RPMI8226 (cell line): Measurements from ENCODE around the gene GNA15.
"Not testable (repeated sequence)": the region's sequence is repeated elsewhere in the genome, so short reads cannot be mapped to it uniquely, and the experiment has no call there.

ENCODE experiments used
- DNase-seq: peaks from one replicate; pipeline ENCODE4 v3.0.0-alpha.2; 2015

The GNA15 gene

DNA sequence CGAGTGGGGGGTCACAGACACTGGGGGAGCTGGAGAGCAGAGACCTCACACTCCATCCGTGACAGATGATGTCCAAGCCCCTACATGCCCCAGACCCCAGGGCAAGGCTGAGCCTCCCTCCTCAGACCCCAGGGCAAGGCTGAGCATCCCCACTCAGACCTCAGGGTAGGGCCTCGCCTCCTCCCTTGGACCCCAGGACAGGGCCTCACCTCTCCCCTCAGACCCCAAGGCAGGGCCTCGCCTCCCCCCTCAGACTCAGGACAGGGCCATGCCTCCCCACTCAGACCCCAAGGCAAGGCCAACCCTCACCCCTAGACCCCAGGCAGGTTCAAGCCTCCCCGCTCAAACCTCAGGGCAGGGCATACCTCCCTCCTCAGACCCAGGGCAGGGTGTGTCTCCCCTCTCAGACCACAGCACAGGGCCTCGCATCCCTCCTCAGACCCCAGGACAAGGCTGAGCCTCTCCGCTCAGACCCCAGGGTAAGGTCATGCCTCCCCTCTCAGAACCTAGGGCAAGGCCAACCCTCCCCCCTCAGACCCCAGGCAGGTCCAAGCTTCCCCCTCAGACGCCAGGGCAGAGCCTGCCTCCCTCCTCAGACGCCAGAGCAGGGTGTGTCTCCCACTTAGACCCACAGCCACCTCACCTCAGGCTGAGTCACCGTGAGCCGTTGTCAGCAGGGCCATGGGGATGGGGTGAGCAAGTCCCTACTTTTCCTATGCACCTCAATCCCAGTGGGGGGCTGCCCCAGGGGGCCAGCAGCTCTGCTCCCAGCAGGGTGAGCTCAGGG, 41.1 kb downstream of the GNA15 start:
- peak; percentile 46 for DNase-seq

DNA sequence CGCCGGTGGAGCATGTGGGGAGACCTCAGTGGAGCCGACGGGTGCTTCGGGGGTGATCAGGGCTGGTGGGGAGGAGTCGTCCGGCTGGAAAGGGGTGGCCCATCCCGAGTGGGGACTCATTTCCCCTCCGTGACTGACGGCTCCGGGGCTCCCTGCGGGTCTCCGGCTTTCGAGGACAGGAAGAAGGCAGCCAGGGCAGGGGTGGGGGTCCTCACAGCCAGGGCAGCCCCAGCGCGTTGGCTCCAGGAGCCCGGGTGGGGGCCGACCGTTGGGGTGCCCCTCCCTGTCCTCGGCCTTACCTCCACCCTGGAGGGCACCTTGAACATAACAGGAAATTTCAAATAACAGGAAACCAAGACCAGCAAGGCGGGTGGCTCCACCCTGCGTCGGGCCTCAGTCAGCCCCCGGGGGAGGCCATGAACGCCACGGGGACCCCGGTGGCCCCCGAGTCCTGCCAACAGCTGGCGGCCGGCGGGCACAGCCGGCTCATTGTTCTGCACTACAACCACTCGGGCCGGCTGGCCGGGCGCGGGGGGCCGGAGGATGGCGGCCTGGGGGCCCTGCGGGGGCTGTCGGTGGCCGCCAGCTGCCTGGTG, 42.6 kb downstream of the GNA15 start, which contains the start of gene S1PR4:
Gene S1PR4, plus strand, starts transcription at position 393 of the 596 bp plus-strand sequence. Its CDS starts 24 bp downstream, at position 417.
- no peak for DNase-seq

DNA sequence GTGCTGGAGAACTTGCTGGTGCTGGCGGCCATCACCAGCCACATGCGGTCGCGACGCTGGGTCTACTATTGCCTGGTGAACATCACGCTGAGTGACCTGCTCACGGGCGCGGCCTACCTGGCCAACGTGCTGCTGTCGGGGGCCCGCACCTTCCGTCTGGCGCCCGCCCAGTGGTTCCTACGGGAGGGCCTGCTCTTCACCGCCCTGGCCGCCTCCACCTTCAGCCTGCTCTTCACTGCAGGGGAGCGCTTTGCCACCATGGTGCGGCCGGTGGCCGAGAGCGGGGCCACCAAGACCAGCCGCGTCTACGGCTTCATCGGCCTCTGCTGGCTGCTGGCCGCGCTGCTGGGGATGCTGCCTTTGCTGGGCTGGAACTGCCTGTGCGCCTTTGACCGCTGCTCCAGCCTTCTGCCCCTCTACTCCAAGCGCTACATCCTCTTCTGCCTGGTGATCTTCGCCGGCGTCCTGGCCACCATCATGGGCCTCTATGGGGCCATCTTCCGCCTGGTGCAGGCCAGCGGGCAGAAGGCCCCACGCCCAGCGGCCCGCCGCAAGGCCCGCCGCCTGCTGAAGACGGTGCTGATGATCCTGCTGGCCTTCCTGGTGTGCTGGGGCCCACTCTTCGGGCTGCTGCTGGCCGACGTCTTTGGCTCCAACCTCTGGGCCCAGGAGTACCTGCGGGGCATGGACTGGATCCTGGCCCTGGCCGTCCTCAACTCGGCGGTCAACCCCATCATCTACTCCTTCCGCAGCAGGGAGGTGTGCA, 43.3 kb downstream of the GNA15 start:
- DNase-seq = no peak

DNA sequence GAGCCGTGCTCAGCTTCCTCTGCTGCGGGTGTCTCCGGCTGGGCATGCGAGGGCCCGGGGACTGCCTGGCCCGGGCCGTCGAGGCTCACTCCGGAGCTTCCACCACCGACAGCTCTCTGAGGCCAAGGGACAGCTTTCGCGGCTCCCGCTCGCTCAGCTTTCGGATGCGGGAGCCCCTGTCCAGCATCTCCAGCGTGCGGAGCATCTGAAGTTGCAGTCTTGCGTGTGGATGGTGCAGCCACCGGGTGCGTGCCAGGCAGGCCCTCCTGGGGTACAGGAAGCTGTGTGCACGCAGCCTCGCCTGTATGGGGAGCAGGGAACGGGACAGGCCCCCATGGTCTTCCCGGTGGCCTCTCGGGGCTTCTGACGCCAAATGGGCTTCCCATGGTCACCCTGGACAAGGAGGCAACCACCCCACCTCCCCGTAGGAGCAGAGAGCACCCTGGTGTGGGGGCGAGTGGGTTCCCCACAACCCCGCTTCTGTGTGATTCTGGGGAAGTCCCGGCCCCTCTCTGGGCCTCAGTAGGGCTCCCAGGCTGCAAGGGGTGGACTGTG, 44.0 kb downstream of the GNA15 start:
- DNase-seq = no peak

DNA sequence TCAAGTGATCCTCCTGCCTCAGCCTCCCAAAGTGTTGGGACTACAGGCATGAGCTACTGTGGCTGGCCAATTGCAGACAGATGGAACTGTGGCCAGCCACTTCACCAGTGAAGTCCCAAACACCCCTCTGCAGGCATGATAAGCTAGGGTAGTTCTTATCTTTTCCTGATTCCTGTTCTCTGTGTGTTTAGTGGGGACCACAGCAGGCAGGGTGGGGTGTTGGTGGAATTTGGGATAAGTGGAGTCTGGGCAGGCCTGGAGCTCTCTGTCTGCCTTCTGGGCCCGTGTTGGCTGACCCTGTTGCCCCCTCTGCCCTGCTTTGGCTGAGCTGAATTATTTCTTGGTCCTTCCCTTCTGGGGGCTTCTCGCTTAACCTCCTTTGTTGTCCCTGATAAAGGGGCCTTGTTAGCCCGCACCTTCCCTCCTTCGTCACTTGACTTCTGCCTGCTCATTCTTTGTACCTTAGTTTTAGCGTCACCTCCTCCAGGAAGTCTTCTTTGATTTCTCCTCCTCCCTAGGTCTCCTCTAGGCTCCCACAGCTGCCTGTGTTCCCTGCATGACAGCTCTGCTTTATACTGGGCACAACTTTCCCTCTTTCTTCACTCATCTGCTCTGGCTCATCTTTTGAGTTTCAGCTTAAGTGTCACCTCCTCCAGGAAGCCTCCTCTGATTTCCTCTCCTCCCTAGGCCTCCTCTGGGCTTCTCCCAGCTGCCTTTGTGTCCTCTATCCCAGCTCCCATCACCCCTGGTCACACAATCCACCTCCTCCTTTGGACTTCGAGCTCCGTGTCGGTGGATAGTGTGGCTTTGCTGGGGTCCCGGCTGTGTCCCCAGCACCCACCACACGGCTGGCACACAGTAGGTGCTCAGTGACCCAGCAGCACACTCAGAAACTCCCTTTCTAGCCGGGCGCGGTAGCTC, 48.1 kb downstream of the GNA15 start:
- no peak for DNase-seq

DNA sequence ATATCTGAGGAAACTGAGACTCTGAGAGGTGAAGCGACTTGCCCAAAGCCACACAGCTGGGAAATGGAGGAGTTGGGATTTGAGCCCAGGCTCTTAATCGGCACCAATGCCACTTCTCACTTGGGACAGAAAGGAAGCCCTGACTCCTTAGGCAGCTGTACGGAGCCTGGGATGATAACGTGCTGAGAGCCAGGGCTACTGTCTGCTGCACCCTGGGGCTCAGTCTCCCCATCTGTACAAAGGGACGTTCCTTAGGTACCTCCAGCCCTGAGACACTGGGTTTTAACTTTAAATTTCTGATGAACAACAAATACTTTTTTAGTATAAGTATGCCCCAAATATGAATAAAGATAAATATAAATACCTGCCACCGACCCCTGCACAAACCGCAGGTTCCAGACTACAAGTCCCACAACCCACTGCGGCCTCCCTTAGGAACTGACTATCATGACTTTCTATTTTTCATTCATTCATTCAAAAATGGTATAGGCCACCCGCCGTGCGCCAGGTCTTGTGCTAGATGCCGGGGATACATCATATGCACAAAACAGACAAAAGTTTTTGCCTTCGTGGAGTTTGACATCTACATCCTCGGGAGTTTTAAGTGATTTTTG, 49.1 kb downstream of the GNA15 start:
- peak; percentile 74 for DNase-seq

DNA sequence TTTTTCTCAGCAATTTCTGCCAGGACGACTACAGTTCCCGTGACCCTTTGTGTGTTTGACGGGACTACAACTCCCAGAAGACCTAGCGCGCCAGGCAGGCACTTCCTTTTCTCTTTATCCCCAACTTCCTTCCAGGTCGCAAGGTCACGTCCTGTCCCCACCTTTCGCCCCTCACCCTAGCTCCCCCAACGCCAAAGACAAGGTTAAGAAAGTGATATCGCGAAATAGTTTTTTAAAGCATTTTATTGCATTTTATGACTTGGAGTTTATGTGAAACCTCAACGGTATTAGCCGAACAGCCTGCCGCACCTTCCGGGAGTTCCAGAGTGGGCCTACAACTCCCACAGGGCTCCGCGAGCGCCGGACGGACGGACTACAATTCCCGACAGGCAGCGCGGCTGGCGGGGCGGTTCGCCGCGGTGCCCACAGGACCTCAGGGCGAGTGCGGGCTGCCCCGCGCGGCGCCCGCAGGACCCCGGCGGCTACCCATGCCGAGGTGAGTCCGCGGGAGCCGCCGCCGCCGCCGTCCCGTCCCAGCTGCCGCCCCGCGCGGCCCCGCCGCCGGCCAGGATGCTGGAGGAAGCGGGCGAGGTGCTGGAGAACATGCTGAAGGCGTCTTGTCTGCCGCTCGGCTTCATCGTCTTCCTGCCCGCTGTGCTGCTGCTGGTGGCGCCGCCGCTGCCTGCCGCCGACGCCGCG, 49.8 kb downstream of the GNA15 start, which contains the start of gene NCLN:
Gene NCLN, plus strand, starts transcription at position 470 of the 699 bp plus-strand sequence. Its CDS starts 101 bp downstream, at position 571.
- DNase-seq = peak; percentile 95

DNA sequence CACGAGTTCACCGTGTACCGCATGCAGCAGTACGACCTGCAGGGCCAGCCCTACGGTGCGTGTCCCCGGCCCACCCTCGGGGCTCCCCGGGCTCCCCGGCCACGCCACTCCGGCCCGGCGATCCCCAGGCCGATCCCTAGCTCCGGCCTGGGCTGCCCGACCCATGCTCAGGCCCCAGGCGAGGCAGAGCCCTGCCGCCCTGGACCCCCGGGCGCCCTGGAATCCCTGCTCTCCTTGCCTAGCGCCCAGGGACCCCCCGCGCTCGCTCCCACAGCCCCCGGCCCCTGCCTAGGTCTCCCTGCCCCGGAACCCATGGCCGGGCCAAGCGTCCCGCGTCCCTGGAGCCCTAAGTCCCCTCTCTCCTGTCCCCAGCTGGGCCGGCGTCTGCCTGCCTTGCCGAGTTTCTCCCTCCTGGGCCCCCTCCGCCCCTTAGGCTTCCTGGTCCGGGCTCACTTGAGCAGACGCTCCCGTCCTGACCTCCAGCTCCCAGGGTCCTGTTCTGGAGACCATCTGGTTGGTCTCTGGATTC, 50.4 kb downstream of the GNA15 start:
- no peak for DNase-seq

DNA sequence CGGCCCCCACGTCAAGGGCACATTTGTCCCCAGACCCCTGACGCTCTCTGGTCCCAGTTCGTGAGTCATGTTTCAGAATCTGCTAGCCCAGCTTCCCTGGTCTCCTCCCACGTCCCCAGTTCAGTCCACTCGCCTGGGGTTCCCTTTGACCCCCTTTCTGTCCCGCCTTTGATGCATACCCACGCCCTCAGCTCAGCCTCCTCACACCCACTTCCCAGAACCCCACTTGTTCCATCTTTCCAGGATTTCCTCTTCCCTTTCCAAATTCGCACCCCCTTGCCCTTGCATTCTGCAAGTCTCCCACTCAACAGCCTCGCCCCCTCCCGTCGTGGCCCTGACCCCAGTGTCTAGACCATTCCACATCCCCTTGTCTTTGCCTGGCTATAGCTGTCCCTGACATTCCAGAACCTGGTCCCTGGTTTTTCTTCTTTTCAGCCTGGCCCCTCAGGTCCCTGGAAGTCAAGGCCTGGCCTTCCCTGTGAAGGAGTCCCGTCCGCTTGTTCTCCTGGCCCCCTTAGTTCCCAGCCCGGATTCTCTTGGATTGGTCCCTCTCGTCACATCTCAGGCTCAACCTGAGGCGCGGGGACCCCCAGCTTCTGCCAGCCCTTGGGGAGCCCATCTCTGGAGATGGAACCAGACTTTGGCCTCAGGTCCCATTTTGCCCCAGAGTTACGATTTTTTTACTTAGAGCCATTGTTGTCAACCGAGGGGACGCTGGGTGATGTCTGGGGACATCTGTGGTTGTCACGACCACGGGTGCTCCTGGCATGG, 51.2 kb downstream of the GNA15 start:
- no peak for DNase-seq

DNA sequence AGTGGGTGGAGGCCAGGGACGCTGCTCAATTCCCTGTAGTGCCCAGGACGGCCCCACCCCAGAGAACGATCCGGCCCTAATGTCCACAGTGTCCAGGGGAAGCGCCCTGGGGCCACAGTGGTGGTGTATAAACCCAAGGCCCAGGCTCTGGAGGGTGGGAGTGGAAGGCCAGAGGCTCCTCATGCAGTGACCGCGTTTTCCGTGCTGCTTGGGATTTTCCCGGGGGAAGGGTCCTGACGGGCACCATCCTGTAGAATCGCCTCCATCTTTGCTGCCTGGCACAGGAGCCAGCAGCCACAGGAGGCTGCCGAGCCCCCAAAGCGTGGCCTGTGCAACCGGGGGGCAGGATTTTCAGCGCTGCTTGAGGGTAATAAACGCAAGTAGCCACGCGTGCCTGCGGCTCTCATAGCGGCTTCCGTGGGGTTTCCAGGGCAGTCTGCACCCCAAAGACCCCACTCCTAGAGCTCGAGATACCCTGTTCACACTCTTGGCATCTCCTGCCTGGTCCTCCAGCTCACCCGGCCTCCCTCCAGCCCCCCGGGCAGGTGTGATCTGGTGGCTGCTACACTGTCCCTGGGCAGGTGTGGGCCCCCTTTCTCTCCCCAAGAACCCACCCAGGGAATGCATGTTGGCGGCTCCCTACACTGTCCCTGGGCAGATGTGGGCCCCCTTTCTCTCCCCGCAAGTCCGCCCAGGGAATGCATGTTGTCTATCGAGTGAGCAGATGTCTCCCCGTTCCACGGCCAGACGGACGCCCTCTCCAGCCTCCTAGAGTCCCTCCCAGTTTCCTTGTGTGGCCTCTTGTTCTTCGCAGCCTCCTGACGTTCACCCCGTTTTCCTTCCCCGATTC, 52.1 kb downstream of the GNA15 start:
- no peak for DNase-seq

DNA sequence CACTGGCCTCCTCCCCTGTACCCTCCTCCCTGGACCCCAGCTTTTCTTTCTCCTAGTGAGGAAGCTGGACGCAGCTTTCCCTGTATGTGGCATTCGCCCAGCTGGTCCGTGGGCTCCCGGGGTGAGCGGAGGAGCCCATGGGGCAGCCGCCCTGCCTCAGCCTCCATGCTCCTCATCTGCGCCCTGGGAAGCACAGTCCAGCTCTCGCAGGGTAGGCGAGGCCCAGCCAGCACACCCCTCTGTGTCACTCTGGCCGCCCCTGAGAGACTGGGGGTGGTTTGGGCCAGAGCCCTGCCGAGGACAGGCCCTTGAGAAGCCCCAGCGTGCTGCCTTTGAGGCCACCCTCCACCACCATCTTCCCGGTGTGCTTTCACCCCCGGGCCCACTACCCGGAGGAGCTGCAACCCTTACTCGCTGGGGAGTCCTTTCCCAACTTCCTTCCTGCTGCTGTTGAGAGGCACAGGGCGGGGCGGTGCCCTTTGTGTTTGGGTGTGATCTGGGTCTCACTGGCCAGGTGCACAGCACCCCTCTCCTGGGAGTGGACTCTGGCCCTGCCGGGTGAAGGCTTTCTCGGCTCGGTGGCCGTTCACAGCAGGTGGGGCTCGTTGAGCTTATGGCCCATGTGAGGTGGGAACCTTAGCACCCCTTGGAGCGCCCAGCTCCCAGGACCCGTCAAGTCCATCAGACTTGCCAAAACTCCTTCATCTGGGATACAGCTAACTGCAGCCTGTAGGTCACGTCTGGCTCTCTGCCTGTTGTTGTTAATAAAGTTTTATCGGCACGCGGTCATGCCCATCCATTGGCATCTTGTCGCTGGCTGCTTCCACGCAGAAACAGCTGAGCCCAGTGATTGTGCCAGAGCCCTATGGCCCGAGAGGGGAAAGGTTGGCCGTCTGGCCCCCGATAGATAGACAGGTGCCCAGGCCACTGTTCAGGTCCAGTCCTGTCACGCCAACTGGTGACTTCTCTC, 53.1 kb downstream of the GNA15 start:
- DNase-seq = no peak

DNA sequence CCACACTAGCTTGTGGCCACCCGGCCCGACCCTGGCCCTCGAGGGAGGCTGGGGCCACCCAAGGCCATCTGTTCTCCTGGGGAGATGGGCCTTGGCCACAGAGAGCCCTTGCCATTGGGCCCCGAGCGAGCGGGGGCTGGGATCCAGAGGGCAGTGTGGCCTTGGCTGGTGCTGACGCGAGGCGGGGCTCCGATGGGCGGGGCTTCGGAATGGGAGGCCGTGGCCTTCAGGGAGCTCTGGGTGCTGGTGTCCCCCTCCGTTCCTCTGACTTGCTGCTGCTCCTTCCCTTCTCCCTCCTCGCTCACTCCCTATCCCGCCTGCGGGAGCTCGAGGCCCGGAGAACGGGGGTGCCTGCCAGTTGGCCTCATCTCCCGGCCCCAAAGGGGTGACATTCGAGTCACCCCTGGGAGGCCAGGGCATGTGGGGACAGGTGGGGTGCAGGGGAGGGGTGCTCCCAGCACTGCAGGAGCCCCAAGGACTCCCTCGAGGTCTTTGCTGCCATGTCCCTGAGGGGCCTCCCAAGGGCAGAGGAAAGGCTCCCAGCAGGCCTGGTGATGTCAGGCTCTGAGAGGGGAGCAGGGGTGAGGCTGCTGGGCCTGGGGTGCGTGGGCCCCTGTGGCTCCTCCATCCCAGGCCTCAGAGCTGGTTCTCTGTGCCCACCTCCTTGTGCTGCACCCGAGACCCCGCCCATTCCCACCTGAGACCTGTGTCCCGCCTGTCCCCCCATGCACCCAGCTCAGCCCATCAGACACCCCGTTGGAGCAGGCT, 54.1 kb downstream of the GNA15 start:
- no peak for DNase-seq

DNA sequence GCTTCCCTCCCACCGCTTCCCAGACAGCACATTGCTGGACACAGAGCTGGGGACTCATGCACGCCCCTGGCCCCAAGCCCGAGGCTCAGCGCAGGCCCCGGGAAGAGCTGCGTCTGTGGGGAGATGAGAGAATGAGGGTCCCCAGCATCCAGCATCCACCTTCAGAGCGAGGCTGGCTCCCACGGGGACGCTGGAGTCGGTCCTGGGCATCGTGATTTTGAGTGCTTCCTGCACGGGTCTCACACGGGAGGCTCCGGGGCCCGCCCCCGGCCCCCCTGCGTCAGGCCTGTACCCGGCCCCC, 54.6 kb downstream of the GNA15 start:
- DNase-seq = no peak

DNA sequence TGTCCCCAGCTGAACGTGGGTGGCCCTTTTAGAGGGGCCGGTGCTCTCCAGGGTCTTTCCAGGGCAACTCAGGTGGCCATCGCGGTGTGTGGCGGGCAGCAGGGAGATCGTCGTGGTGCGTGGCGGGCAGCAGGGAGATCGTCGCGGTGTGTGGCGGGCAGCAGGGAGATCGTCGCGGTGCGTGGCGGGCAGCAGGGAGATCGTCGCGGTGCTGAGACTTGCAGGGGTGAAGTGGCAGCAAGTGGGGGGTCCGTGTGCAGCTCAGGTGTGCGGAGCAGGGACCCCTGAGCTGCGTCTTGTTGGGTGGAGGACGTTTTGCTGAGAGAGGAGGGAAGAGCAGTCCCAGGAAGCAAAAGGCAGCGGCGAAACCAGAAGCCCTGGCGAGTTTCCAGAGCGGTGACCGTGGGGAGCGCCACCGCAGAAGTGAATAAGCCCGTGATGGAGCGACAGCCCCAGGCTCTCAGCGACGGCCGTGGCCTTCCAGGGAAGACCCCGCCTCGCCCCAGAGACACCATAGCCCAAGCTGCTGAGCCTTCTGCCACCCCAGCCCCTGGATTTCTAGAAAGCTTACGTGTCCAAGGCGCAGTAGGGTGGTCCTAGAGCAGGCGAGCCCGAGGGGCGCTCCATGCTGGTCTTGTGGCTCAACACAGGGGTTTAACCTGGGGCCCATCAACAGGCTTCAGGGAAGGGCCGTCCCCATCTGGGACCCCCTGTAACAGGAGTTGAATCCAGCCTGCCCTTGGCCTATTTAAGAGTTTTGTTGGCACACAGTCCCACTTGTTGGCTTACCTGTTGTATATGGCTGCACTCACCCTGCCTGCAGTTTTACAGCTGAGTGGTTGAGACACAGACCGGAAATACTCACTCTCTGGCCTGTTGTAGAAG, 55.3 kb downstream of the GNA15 start:
- no peak for DNase-seq

DNA sequence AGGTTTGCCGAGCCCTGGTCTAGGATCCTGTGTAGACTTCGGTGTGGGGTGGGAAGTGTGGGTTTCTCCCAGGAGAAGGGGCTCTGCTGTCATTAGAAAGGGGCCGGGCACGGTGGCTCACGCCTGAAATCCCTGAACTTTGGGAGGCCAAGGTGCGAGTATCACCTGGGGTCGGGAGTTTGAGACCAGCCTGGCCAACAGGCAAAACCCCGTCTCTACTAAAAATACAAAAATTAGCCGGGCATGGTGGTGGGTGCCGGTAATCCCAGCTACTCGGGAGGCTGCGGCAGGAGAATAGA, 55.9 kb downstream of the GNA15 start:
- not testable (repeated sequence) for DNase-seq

DNA sequence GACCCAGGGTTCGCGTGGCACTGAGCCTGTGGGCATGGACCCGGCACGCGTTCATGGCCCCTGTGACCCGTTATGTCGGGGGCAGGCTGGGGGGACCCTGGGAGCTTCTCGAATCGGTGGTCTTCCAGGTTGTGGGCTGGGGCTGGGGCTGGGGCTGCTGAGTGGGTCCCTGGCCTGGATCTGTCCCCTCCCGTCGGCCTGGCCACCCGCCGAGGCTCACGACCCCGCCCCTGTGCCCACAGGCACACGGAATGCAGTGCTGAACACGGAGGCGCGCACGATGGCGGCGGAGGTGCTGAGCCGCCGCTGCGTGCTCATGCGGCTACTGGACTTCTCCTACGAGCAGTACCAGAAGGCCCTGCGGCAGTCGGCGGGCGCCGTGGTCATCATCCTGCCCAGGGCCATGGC, 56.4 kb downstream of the GNA15 start:
- no peak for DNase-seq
